Liver (tissue), 9 donors: ENCODE data around the gene MAPKAP1. TPM values are rescaled to one million over a fixed set of nuclear protein-coding genes. Genes with fewer than 3 reads are reported as not detected.

Experiments used
- DNase-seq: peaks from one replicate; pipeline ENCODE4 v3.0.0-alpha.2; 2017; ENCODE audit warnings: low spot score
- H3K27ac ChIP-seq, 2 donors: one replicate each; pipeline ENCODE4 v1.7.0; 2013; ENCODE audit warnings: inconsistent platforms in 2 of 2, low read length in 2 of 2, control low read depth in 1 of 2, low read depth in 1 of 2, mild to moderate bottlenecking in 1 of 2
- H3K27me3 ChIP-seq, 4 donors: one replicate each; pipeline versions ENCODE4 v1.6.1 to v1.7.0; 2013; ENCODE audit warnings: low read length in 3 of 4, inconsistent platforms in 1 of 4, mild to moderate bottlenecking in 1 of 4, moderate library complexity in 1 of 4; ENCODE audit not compliant: control insufficient read depth in 4 of 4, insufficient read depth in 4 of 4
- H3K36me3 ChIP-seq, 4 donors: one replicate each; pipeline versions ENCODE4 v1.6.1 to v1.7.0; 2013; ENCODE audit warnings: low read length in 3 of 4, mild to moderate bottlenecking in 3 of 4, low read depth in 1 of 4, moderate library complexity in 1 of 4; ENCODE audit not compliant: control insufficient read depth in 4 of 4, insufficient read depth in 3 of 4
- H3K4me1 ChIP-seq, 4 donors: one replicate each; pipeline versions ENCODE4 v1.6.1 to v1.7.0; 2013; ENCODE audit warnings: low read length in 3 of 4, mild to moderate bottlenecking in 3 of 4, moderate library complexity in 1 of 4; ENCODE audit not compliant: control insufficient read depth in 4 of 4, insufficient read depth in 4 of 4
- H3K4me3 ChIP-seq, 3 donors: one replicate each; pipeline versions ENCODE4 v1.6.1 to v1.7.0; 2013; ENCODE audit warnings: low read length in 3 of 3, control low read depth in 1 of 3, low read depth in 1 of 3, mild to moderate bottlenecking in 1 of 3
- H3K9ac ChIP-seq, 2 donors: one replicate each; pipeline ENCODE4 v1.7.0; 2013; ENCODE audit warnings: low read length in 2 of 2, mild to moderate bottlenecking in 2 of 2, moderate library complexity in 2 of 2, control low read depth in 1 of 2, low read depth in 1 of 2
- H3K9me3 ChIP-seq, 4 donors: one replicate each; pipeline versions ENCODE4 v1.6.1 to v1.7.0; 2013; ENCODE audit warnings: low read length in 3 of 4; ENCODE audit not compliant: control insufficient read depth in 4 of 4
- ATF3 ChIP-seq: IDR thresholded peaks from 2 replicates; pipeline ENCODE4 v1.6.1; 2016; ENCODE audit warnings: antibody characterized with exemption
- CTCF ChIP-seq: fragments of 150-350 bp; IDR thresholded peaks from 2 replicates; pipeline ENCODE4 v1.5.1; 2017; ENCODE audit warnings: improper control_type of control experiment, low read depth, low read length; ENCODE audit not compliant: missing input control
- EGR1 ChIP-seq, 2 donors: IDR thresholded peaks; 2 replicates each; pipeline ENCODE4 v1.6.1; 2016 to 2018; ENCODE audit warnings: antibody characterized with exemption in 2 of 2, low read depth in 2 of 2
- FOXA1 ChIP-seq: IDR thresholded peaks from 2 replicates; pipeline ENCODE4 v1.6.1; 2016; ENCODE audit warnings: antibody characterized with exemption
- FOXA2 ChIP-seq: IDR thresholded peaks from 2 replicates; pipeline ENCODE4 v1.6.1; 2016; ENCODE audit warnings: antibody characterized with exemption
- GABPA ChIP-seq, 2 donors: IDR thresholded peaks in 1 of 2; conservative IDR thresholded peaks in 1 of 2; 2 replicates each; pipeline ENCODE4 v1.6.1; 2016; ENCODE audit warnings: antibody characterized with exemption in 2 of 2, mild to moderate bottlenecking in 1 of 2, moderate library complexity in 1 of 2
- HNF4A ChIP-seq, 2 donors: conservative IDR thresholded peaks; 2 replicates each; pipeline ENCODE4 v1.6.1; 2016; ENCODE audit warnings: antibody characterized with exemption in 2 of 2, mild to moderate bottlenecking in 2 of 2
- HNF4G ChIP-seq: IDR thresholded peaks from 2 replicates; pipeline ENCODE4 v1.6.1; 2016; ENCODE audit warnings: antibody characterized with exemption
- JUND ChIP-seq, 2 donors: IDR thresholded peaks; 2 replicates each; pipeline ENCODE4 v1.6.1; 2016; ENCODE audit warnings: antibody characterized with exemption in 2 of 2
- MAX ChIP-seq: IDR thresholded peaks from 2 replicates; pipeline ENCODE4 v1.6.1; 2016; ENCODE audit warnings: antibody characterized with exemption
- NR2F2 ChIP-seq: IDR thresholded peaks from 2 replicates; pipeline ENCODE4 v1.6.1; 2016; ENCODE audit warnings: antibody characterized with exemption
- RAD21 ChIP-seq, 2 donors: IDR thresholded peaks; 2 replicates each; pipeline ENCODE4 v1.6.1; 2016; ENCODE audit warnings: antibody characterized with exemption in 2 of 2, mild to moderate bottlenecking in 2 of 2
- REST ChIP-seq: IDR thresholded peaks from 2 replicates; pipeline ENCODE4 v1.6.1; 2016; ENCODE audit warnings: antibody characterized with exemption, mild to moderate bottlenecking
- RXRA ChIP-seq, 2 donors: IDR thresholded peaks; 2 replicates each; pipeline ENCODE4 v1.6.1; 2017 to 2018; ENCODE audit warnings: antibody characterized with exemption in 2 of 2, mild to moderate bottlenecking in 1 of 2
- SP1 ChIP-seq: IDR thresholded peaks from 2 replicates; pipeline ENCODE4 v1.6.1; 2018; ENCODE audit warnings: antibody characterized with exemption, mild to moderate bottlenecking
- TAF1 ChIP-seq: conservative IDR thresholded peaks from 2 replicates; pipeline ENCODE4 v1.6.1; 2016; ENCODE audit warnings: antibody characterized with exemption, mild to moderate bottlenecking
- YY1 ChIP-seq: IDR thresholded peaks from 2 replicates; pipeline ENCODE4 v1.6.1; 2016; ENCODE audit warnings: antibody characterized with exemption, mild to moderate bottlenecking
- ZBTB33 ChIP-seq: IDR thresholded peaks from 2 replicates; pipeline ENCODE4 v1.6.1; 2016; ENCODE audit warnings: antibody characterized with exemption
- whole genome bisulfite sequencing: extraction: QIAGEN DNeasy Blood & Tissue Kit; methylation state at CpG from one replicate; pipeline ENCODE4 v1.1.7; 2013; 5-methylcytosine and 5-hydroxymethylcytosine counted together
- polyA plus RNA-seq, 2 donors: library from polyadenylated mRNA; stranded (reverse) in 1 of 2; unstranded in 1 of 2; fragments of 200-250 nt in 1 of 2; fragments of >200 nt in 1 of 2; fragmentation: Nextera tagmentation in 1 of 2; extraction: Ambion mirVana in 1 of 2; gene quantifications; one replicate each; pipeline versions ENCODE4 v1.2.1 to v1.2.3, GENCODE V29; 2013 to 2015
- total RNA-seq, 2 donors: library from RNA; depleted of rRNA; stranded (reverse); fragments of >200 nt; gene quantifications; one replicate each; pipeline ENCODE4 v1.2.3, GENCODE V29; 2014
- donor health status: healthy.
- donor health status: healthy.
- donor health status: healthy.
- donor health status: healthy.
- donor health status: healthy.

The MAPKAP1 gene
- total RNA-seq (10 to 100 TPM; 23.6 to 55.9 TPM), polyA plus RNA-seq (10 to 100 TPM; 26.0 to 39.4 TPM)

- peak; percentile 94 for DNase-seq
- no peaks in the 10 kb centered on the region for H3K9me3 ChIP-seq
- H3K9ac ChIP-seq = peak within 1 kb of the TSS; percentile 1 to 61
- peaks cover 1 to 17% (median 13%) of the 10 kb centered on the region in 4 donors for H3K4me1 ChIP-seq
- no peaks in the 10 kb centered on the region for H3K27me3 ChIP-seq
- WGBS = under 1% methylated on average over 63 of the region's 63 CpGs
- TF ChIP-seq EGR1 (IDR thresholded peaks at IDR 0.05; ENCODE audit: low read depth in 2 of 2) (no peak), RAD21 (IDR thresholded peaks at IDR 0.05) (peak; percentile 58 to 63), GABPA (IDR thresholded peaks at IDR 0.05 in 1 of 2, conservative IDR thresholded peaks at IDR 0.05 in 1 of 2) (peak; percentile 86 to 97), NR2F2 (no peak), RXRA (IDR thresholded peaks at IDR 0.05) (no peak), HNF4G (no peak), JUND (IDR thresholded peaks at IDR 0.05) (no peak), MAX (no peak), HNF4A (conservative IDR thresholded peaks at IDR 0.05) (peak in 1 of 2 donors; percentile 12), TAF1 (peak; percentile 58), FOXA1 (no peak), CTCF (no peak), FOXA2 (no peak), ATF3 (no peak), ZBTB33 (no peak), REST (no peak), YY1 (peak; percentile 48), SP1 (peak; percentile 50)
- peak within 1 kb of the TSS; percentile 70 to 87 (median 86) for H3K4me3 ChIP-seq
- H3K36me3 ChIP-seq = no peaks in the 10 kb centered on the region
- peak within 1 kb of the TSS in 1 of 2 donors; percentile 15 for H3K27ac ChIP-seq
Observed at GRCh38 chr9:125706651-125707471, at the start of gene MAPKAP1. Gene MAPKAP1, minus strand, starts transcription at chr9:125707208. Its CDS starts 34,634 bp downstream, at chr9:125672574.
